ENCODE results near the gene HSPBP1.

HSPBP1 gene

GRCh38 chr19:55273978-55274707 lies 5.8 kb downstream of the HSPBP1 start:
- DNase-seq, result no peak

GRCh38 chr19:55272142-55272541 lies 7.8 kb downstream of the HSPBP1 start:
- DNase-seq, result no peak

GRCh38 chr19:55270172-55270942 lies 9.6 kb downstream of the HSPBP1 start:
- DNase-seq, result no peak

GRCh38 chr19:55269299-55269698 lies 10.6 kb downstream of the HSPBP1 start:
- no peak for DNase-seq

GRCh38 chr19:55266840-55267239 lies 13.1 kb downstream of the HSPBP1 start:
- no peak for DNase-seq

GRCh38 chr19:55266404-55266803 lies 13.5 kb downstream of the HSPBP1 start:
- no peak for DNase-seq

GRCh38 chr19:55265723-55266386 lies 14.1 kb downstream of the HSPBP1 start:
- no peak for DNase-seq

- DNase-seq, result no peak
Measured at GRCh38 chr19:55265173-55265572, 14.7 kb downstream of the HSPBP1 start.

- DNase-seq, result no peak
Measured at GRCh38 chr19:55264531-55264930, 15.4 kb downstream of the HSPBP1 start.

GRCh38 chr19:55262359-55262758 lies 17.6 kb downstream of the HSPBP1 start:
- no peak for DNase-seq

GRCh38 chr19:55261671-55262126 lies 18.2 kb downstream of the HSPBP1 start:
- DNase-seq, result no peak

GRCh38 chr19:55259540-55260210 lies 20.2 kb downstream of the HSPBP1 start:
- peak; percentile 42 for DNase-seq

- DNase-seq, result peak; percentile 100
Measured at GRCh38 chr19:55258828-55259539, 20.9 kb downstream of the HSPBP1 start, which contains the start of gene PPP6R1. Gene PPP6R1 (minus strand): TSS chr19:55259017. CDS start chr19:55247103, 11,914 bp downstream.

GRCh38 chr19:55258476-55258827 lies 21.5 kb downstream of the HSPBP1 start:
- DNase-seq, result no peak

- peak; percentile 35 for DNase-seq
Measured at GRCh38 chr19:55257461-55258420, 22.2 kb downstream of the HSPBP1 start.

- DNase-seq, result peak; percentile 42
Measured at GRCh38 chr19:55256562-55257460, 23.1 kb downstream of the HSPBP1 start.

- peak; percentile 66 for DNase-seq
Measured at GRCh38 chr19:55255618-55256423, 24.1 kb downstream of the HSPBP1 start.

GRCh38 chr19:55254625-55254977 lies 25.3 kb downstream of the HSPBP1 start:
- DNase-seq, result no peak

All from MV-4-11 (cell line).